SK-N-SH (cell line): ENCODE measurements around the gene ZSWIM1.

Experiments
- CHD2 ChIP-seq: fragments of 150-350 bp; IDR thresholded peaks from 2 replicates; pipeline ENCODE4 v1.6.1; 2018; ENCODE audit warnings: low read length; ENCODE audit not compliant: partially characterized antibody
- ELF1 ChIP-seq: IDR thresholded peaks from 2 replicates; pipeline ENCODE4 v1.4.0; 2012
- EP300 ChIP-seq, 2 experiments: IDR thresholded peaks; 2 replicates each; pipeline versions ENCODE4 v1.4.0 to v1.6.1; 2012; ENCODE audit warnings: borderline replicate concordance in 1 of 2, low read depth in 1 of 2, low read length in 1 of 2
- GABPA ChIP-seq: IDR thresholded peaks from 2 replicates; pipeline ENCODE4 v1.4.0; 2012; ENCODE audit warnings: low read depth, mild to moderate bottlenecking
- RXRA ChIP-seq: IDR thresholded peaks from 2 replicates; pipeline ENCODE4 v1.4.0; 2012; ENCODE audit warnings: low read depth, mild to moderate bottlenecking, borderline replicate concordance
- YY1 ChIP-seq: IDR thresholded peaks from 2 replicates; pipeline ENCODE4 v1.4.0; 2012; ENCODE audit warnings: low read depth, mild to moderate bottlenecking
- TF ChIP-seq, protein P1 (sequence below): fragments of 200-600 bp; sonication (generic); IDR thresholded peaks from 2 replicates; pipeline ENCODE4 v1.6.1; 2017; ENCODE audit warnings: antibody characterized with exemption, mild to moderate bottlenecking, moderate library complexity
- TF ChIP-seq, protein P2 (sequence below): IDR thresholded peaks from 2 replicates; pipeline ENCODE4 v1.4.0; 2012; ENCODE audit warnings: low read depth, borderline replicate concordance
- TF ChIP-seq, protein P3 (sequence below): IDR thresholded peaks from 2 replicates; pipeline ENCODE4 v1.6.1; 2012; ENCODE audit warnings: mild to moderate bottlenecking, low read depth, low read length, moderate library complexity

DNA sequence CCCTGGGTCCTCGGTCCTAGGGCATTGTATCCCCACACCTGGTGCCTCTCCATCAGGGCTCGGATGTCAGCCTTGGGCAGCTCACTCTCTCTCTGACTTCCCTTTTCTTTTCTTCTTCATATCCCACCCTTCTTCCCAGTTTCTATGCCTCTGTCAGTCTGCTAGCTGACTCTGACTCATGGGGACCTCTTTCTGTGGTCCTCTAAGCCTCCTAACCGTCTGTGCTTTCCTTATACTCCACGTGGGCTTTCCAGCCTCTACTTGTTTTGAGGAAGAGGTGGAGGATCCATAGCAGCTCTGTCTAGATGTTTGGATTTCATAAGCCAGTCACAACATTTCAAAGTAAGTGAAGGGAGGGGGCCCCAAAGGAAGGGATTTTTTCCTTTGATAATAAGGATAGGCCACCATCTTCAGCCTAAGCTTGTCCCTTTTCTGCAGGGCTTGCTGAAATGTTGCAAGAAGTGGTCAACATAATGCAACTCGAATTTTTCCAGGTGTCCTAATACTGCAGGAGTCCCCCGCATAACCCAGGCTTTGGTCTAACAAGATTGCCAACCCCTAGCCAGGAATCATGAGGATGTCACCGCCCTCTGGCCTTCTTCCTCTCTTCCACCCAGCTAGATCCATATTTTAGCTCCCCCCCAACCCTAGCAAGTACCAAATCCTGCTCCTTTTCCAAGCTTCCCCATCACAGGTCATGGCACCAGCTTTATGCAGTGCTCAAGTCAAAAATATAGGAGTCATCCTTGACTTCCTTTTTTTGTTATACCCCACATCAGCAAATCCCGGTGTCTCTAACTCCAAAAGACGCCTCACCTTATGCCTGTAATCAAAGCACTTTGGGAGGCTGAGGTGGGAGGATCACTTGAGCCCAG lies 39.7 kb downstream of the ZSWIM1 start:
- TF ChIP-seq, protein P1, sequence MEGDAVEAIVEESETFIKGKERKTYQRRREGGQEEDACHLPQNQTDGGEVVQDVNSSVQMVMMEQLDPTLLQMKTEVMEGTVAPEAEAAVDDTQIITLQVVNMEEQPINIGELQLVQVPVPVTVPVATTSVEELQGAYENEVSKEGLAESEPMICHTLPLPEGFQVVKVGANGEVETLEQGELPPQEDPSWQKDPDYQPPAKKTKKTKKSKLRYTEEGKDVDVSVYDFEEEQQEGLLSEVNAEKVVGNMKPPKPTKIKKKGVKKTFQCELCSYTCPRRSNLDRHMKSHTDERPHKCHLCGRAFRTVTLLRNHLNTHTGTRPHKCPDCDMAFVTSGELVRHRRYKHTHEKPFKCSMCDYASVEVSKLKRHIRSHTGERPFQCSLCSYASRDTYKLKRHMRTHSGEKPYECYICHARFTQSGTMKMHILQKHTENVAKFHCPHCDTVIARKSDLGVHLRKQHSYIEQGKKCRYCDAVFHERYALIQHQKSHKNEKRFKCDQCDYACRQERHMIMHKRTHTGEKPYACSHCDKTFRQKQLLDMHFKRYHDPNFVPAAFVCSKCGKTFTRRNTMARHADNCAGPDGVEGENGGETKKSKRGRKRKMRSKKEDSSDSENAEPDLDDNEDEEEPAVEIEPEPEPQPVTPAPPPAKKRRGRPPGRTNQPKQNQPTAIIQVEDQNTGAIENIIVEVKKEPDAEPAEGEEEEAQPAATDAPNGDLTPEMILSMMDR = no peak
- TF ChIP-seq ELF1 = no peak
- TF ChIP-seq GABPA = no peak
- no peak for TF ChIP-seq RXRA
- TF ChIP-seq EP300 (IDR thresholded peaks at IDR 0.05; ENCODE audit: borderline replicate concordance in 1 of 2, low read depth in 1 of 2, low read length in 1 of 2) = no peak
- no peak for TF ChIP-seq YY1
- TF ChIP-seq, protein P2, sequence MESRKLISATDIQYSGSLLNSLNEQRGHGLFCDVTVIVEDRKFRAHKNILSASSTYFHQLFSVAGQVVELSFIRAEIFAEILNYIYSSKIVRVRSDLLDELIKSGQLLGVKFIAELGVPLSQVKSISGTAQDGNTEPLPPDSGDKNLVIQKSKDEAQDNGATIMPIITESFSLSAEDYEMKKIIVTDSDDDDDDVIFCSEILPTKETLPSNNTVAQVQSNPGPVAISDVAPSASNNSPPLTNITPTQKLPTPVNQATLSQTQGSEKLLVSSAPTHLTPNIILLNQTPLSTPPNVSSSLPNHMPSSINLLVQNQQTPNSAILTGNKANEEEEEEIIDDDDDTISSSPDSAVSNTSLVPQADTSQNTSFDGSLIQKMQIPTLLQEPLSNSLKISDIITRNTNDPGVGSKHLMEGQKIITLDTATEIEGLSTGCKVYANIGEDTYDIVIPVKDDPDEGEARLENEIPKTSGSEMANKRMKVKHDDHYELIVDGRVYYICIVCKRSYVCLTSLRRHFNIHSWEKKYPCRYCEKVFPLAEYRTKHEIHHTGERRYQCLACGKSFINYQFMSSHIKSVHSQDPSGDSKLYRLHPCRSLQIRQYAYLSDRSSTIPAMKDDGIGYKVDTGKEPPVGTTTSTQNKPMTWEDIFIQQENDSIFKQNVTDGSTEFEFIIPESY = no peak
- no peak for TF ChIP-seq CHD2
- TF ChIP-seq, protein P3, sequence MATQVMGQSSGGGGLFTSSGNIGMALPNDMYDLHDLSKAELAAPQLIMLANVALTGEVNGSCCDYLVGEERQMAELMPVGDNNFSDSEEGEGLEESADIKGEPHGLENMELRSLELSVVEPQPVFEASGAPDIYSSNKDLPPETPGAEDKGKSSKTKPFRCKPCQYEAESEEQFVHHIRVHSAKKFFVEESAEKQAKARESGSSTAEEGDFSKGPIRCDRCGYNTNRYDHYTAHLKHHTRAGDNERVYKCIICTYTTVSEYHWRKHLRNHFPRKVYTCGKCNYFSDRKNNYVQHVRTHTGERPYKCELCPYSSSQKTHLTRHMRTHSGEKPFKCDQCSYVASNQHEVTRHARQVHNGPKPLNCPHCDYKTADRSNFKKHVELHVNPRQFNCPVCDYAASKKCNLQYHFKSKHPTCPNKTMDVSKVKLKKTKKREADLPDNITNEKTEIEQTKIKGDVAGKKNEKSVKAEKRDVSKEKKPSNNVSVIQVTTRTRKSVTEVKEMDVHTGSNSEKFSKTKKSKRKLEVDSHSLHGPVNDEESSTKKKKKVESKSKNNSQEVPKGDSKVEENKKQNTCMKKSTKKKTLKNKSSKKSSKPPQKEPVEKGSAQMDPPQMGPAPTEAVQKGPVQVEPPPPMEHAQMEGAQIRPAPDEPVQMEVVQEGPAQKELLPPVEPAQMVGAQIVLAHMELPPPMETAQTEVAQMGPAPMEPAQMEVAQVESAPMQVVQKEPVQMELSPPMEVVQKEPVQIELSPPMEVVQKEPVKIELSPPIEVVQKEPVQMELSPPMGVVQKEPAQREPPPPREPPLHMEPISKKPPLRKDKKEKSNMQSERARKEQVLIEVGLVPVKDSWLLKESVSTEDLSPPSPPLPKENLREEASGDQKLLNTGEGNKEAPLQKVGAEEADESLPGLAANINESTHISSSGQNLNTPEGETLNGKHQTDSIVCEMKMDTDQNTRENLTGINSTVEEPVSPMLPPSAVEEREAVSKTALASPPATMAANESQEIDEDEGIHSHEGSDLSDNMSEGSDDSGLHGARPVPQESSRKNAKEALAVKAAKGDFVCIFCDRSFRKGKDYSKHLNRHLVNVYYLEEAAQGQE = no peak
